Glutamatergic neuron (in vitro differentiated cells): ENCODE data around the gene HIPK3. TPM values are rescaled to one million over a fixed set of nuclear protein-coding genes. Genes with fewer than 3 reads are reported as not detected.

Experiments used
- DNase-seq: peaks from one replicate; pipeline ENCODE4 v3.0.0; 2022
- H3K27ac Mint-ChIP-seq: one replicate; pipeline ENCODE4 v1.8.0; 2020; ENCODE audit warnings: mild to moderate bottlenecking, mixed read lengths, inconsistent platforms; ENCODE audit not compliant: unreplicated experiment
- H3K27me3 Mint-ChIP-seq: one replicate; pipeline ENCODE4 v1.8.0; 2020; ENCODE audit warnings: mild to moderate bottlenecking, moderate library complexity, mixed read lengths, inconsistent platforms; ENCODE audit not compliant: unreplicated experiment
- H3K36me3 Mint-ChIP-seq: one replicate; pipeline ENCODE4 v1.8.0; 2020; ENCODE audit warnings: mild to moderate bottlenecking, mixed read lengths, inconsistent platforms; ENCODE audit not compliant: unreplicated experiment
- H3K4me1 Mint-ChIP-seq: one replicate; pipeline ENCODE4 v1.8.0; 2020; ENCODE audit warnings: mild to moderate bottlenecking, low read depth, mixed read lengths, inconsistent platforms; ENCODE audit not compliant: unreplicated experiment
- H3K4me3 Mint-ChIP-seq: one replicate; pipeline ENCODE4 v1.8.0; 2020; ENCODE audit warnings: mild to moderate bottlenecking, mixed read lengths, inconsistent platforms; ENCODE audit not compliant: unreplicated experiment
- H3K9me3 Mint-ChIP-seq: one replicate; pipeline ENCODE4 v1.8.0; 2020; ENCODE audit warnings: mild to moderate bottlenecking, moderate library complexity, mixed read lengths, inconsistent platforms; ENCODE audit not compliant: unreplicated experiment
- CTCF ChIP-seq: fragments of 200-600 bp; sonication (generic); IDR thresholded peaks from one replicate; pipeline ENCODE4 v1.5.0; 2021; ENCODE audit not compliant: partially characterized antibody, unreplicated experiment
- total RNA-seq: library from RNA; stranded (reverse); fragmentation: NEBNext Ultra II Directional; extraction: Animal tissue kit (Norgen Biotek cat#: 25700); gene quantifications from one replicate; pipeline ENCODE4 v1.2.1, GENCODE V29; 2021; ENCODE audit not compliant: unreplicated experiment

HIPK3 gene
- total RNA-seq, 1 donor from 2014 or later, result 56.5 TPM

- no peak overlapping the region for H3K4me3 Mint-ChIP-seq
- TF ChIP-seq CTCF, result no peak
- no peak for DNase-seq
- H3K9me3 Mint-ChIP-seq, result peaks cover 5% of the 10 kb centered on the region
- H3K27me3 Mint-ChIP-seq, result peaks cover 2% of the 10 kb centered on the region
- peaks cover 6% of the 10 kb centered on the region for H3K36me3 Mint-ChIP-seq
- no peak overlapping the region for H3K27ac Mint-ChIP-seq
- no peaks in the 10 kb centered on the region for H3K4me1 Mint-ChIP-seq
These were observed 134.7 kb downstream of the HIPK3 start for GRCh38 chr11:33391893-33392251.

- H3K4me1 Mint-ChIP-seq, result no peaks in the 10 kb centered on the region
- no peak for TF ChIP-seq CTCF
- H3K36me3 Mint-ChIP-seq, result peaks cover 6% of the 10 kb centered on the region
- peaks cover 4% of the 10 kb centered on the region for H3K9me3 Mint-ChIP-seq
- H3K27me3 Mint-ChIP-seq, result peaks cover 2% of the 10 kb centered on the region
- H3K27ac Mint-ChIP-seq, result no peak overlapping the region
- H3K4me3 Mint-ChIP-seq, result no peak overlapping the region
- DNase-seq, result no peak
These were observed 137.4 kb downstream of the HIPK3 start for GRCh38 chr11:33394431-33395109.

- Mint-ChIP-seq H3K36me3 (peaks cover 6% of the 10 kb centered on the region), H3K4me1 (no peaks in the 10 kb centered on the region), H3K27me3 (peaks cover 2% of the 10 kb centered on the region), H3K9me3 (peaks cover 2% of the 10 kb centered on the region), H3K4me3 (no peak overlapping the region), H3K27ac (no peak overlapping the region)
- no peak for DNase-seq
- no peak for TF ChIP-seq CTCF
These were observed 139.2 kb downstream of the HIPK3 start for GRCh38 chr11:33396361-33396760.

GRCh38 chr11:33399421-33399820 lies 142.2 kb downstream of the HIPK3 start:
- no peaks in the 10 kb centered on the region for H3K27me3 Mint-ChIP-seq
- H3K4me3 Mint-ChIP-seq, result no peak overlapping the region
- peaks cover 5% of the 10 kb centered on the region for H3K36me3 Mint-ChIP-seq
- TF ChIP-seq CTCF, result no peak
- peaks cover 10% of the 10 kb centered on the region for H3K4me1 Mint-ChIP-seq
- no peak for DNase-seq
- H3K9me3 Mint-ChIP-seq, result peaks cover 8% of the 10 kb centered on the region
- no peak overlapping the region for H3K27ac Mint-ChIP-seq

- H3K36me3 Mint-ChIP-seq, result peaks cover 5% of the 10 kb centered on the region
These were observed 144.9 kb downstream of the HIPK3 start for GRCh38 chr11:33402066-33402465.

More at GRCh38 chr11:33402066-33402465, 144.9 kb downstream of the HIPK3 start:
- H3K27me3 Mint-ChIP-seq, result no peaks in the 10 kb centered on the region
- H3K4me1 Mint-ChIP-seq, result peaks cover 19% of the 10 kb centered on the region
- H3K4me3 Mint-ChIP-seq, result peak overlapping the region; percentile 18
- DNase-seq, result no peak
- H3K27ac Mint-ChIP-seq, result no peak overlapping the region
- peaks cover 10% of the 10 kb centered on the region for H3K9me3 Mint-ChIP-seq
- no peak for TF ChIP-seq CTCF
